ENCODE data around the gene SHROOM2. TPM values are rescaled to one million over a fixed set of nuclear protein-coding genes. Genes with fewer than 3 reads are reported as not detected.

Gene SHROOM2
- total and polyA plus RNA-seq, 7 donors: 0.05 to 0.47 (median 0.12) TPM

- no peaks in the 10 kb centered on the region for H3K4me1 ChIP-seq
- no peak for ATAC-seq
- TF ChIP-seq CTCF (IDR thresholded peaks at IDR 0.05): no peak
- intact Hi-C loops (cut with DNase I): no loop called here
- no peak overlapping the region for H3K4me3 ChIP-seq
- no peaks in the 10 kb centered on the region for H3K36me3 ChIP-seq (ENCODE audit: insufficient read depth in 1 of 2, low read depth in 1 of 2)
- H3K27me3 ChIP-seq (ENCODE audit: insufficient read depth in 3 of 3, low read length in 2 of 3): peaks cover 0 to 9% (median 0%) of the 10 kb centered on the region in 3 donors
- no peak overlapping the region for H3K27ac ChIP-seq
- no peak for DNase-seq
- WGBS, 3 donors: 71 to 72% (median 72%) methylated on average over 5 of the region's 5 CpGs
- no peaks in the 10 kb centered on the region for H3K9me3 ChIP-seq
These were observed 175.5 kb downstream of the SHROOM2 start for GRCh38 chrX:9961750-9962149.

- Histone ChIP-seq H3K27ac (no peak within 1 kb of the TSS), H3K4me3 (no peak within 1 kb of the TSS), H3K36me3 (ENCODE audit: insufficient read depth in 1 of 2, low read depth in 1 of 2) (no peaks in the 10 kb centered on the region), H3K9me3 (no peaks in the 10 kb centered on the region), H3K4me1 (no peaks in the 10 kb centered on the region), H3K27me3 (ENCODE audit: insufficient read depth in 3 of 3, low read length in 2 of 3) (peaks cover 0 to 5% (median 0%) of the 10 kb centered on the region in 3 donors)
- no peak for ATAC-seq
- DNase-seq: no peak
- intact Hi-C loops (cut with DNase I): no loop called here
- 86 to 95% (median 93%) methylated on average over 15 to 16 of the region's 16 CpGs for WGBS, 3 donors
- TF ChIP-seq CTCF (IDR thresholded peaks at IDR 0.05): no peak
These were observed 180.7 kb downstream of the SHROOM2 start, which contains the start of gene CLDN34 for GRCh38 chrX:9966775-9967408. TSS of gene CLDN34 (plus strand) at chrX:9967358. CDS start at chrX:9967358, 0 bp downstream.

GRCh38 chrX:9977635-9978034 lies 191.4 kb downstream of the SHROOM2 start:
- Histone ChIP-seq H3K9me3 (peaks cover 6% of the 10 kb centered on the region), H3K4me3 (no peak overlapping the region), H3K27ac (no peak overlapping the region), H3K4me1 (no peaks in the 10 kb centered on the region), H3K36me3 (ENCODE audit: insufficient read depth in 1 of 2, low read depth in 1 of 2) (no peaks in the 10 kb centered on the region), H3K27me3 (ENCODE audit: insufficient read depth in 3 of 3, low read length in 2 of 3) (peaks cover 0 to 4% (median 0%) of the 10 kb centered on the region in 3 donors)
- DNase-seq: no peak
- TF ChIP-seq CTCF (IDR thresholded peaks at IDR 0.05): no peak
- no peak for ATAC-seq
- intact Hi-C loops (cut with DNase I): loop anchor here in 1 of 2 donors (2.0 kb wide), 1 partner anchor 75 kb away; no protein-coding TSS in a partner anchor
- WGBS, 3 donors: 59 to 80% (median 76%) methylated on average over 3 of the region's 3 CpGs

- Histone ChIP-seq H3K4me3 (no peak overlapping the region), H3K4me1 (no peaks in the 10 kb centered on the region), H3K27ac (no peak overlapping the region), H3K9me3 (no peaks in the 10 kb centered on the region), H3K27me3 (ENCODE audit: insufficient read depth in 3 of 3, low read length in 2 of 3) (peaks cover 0 to 2% (median 0%) of the 10 kb centered on the region in 3 donors), H3K36me3 (ENCODE audit: insufficient read depth in 1 of 2, low read depth in 1 of 2) (no peaks in the 10 kb centered on the region)
- no peak for ATAC-seq
- intact Hi-C loops (cut with DNase I): no loop called here
- DNase-seq: no peak
- 76 to 85% (median 81%) methylated on average over 7 of the region's 7 CpGs for WGBS, 3 donors
- TF ChIP-seq CTCF (IDR thresholded peaks at IDR 0.05): no peak
These were observed 194.2 kb downstream of the SHROOM2 start for GRCh38 chrX:9980401-9980800.

- Histone ChIP-seq H3K27me3 (ENCODE audit: insufficient read depth in 3 of 3, low read length in 2 of 3) (no peaks in the 10 kb centered on the region), H3K9me3 (no peaks in the 10 kb centered on the region), H3K4me3 (no peak overlapping the region), H3K4me1 (no peaks in the 10 kb centered on the region), H3K27ac (no peak overlapping the region), H3K36me3 (ENCODE audit: insufficient read depth in 1 of 2, low read depth in 1 of 2) (no peaks in the 10 kb centered on the region)
- WGBS, 3 donors: 79 to 90% (median 83%) methylated on average over 5 of the region's 5 CpGs
- intact Hi-C loops (cut with DNase I): no loop called here
- ATAC-seq: no peak
- TF ChIP-seq CTCF (IDR thresholded peaks at IDR 0.05): no peak
- DNase-seq: no peak
These were observed 194.7 kb downstream of the SHROOM2 start for GRCh38 chrX:9980927-9981326.

Data from psoas muscle (tissue), 8 donors.